Suprapubic skin (tissue), 4 donors: Measurements from ENCODE around the gene TMEM207. TPM values are rescaled to one million over a fixed set of nuclear protein-coding genes. Genes with fewer than 3 reads are reported as not detected.

Experiments used
- DNase-seq, 2 donors: peaks; one replicate each; pipeline ENCODE4 v3.0.0-alpha.2; 2019; ENCODE audit warnings: low spot score in 2 of 2
- H3K27ac ChIP-seq: fragments of 200-600 bp; sonication (generic); one replicate; pipeline ENCODE4 v1.5.1; 2019
- H3K27me3 ChIP-seq: fragments of 200-600 bp; sonication (generic); one replicate; pipeline ENCODE4 v1.5.1; 2019
- H3K36me3 ChIP-seq: fragments of 200-600 bp; sonication (generic); one replicate; pipeline ENCODE4 v1.5.1; 2019
- H3K4me1 ChIP-seq: fragments of 200-600 bp; sonication (generic); one replicate; pipeline ENCODE4 v1.5.1; 2019
- H3K4me3 ChIP-seq: fragments of 200-600 bp; sonication (generic); one replicate; pipeline ENCODE4 v1.5.1; 2019; ENCODE audit warnings: mild to moderate bottlenecking
- H3K9me3 ChIP-seq: fragments of 200-600 bp; sonication (generic); one replicate; pipeline ENCODE4 v1.5.1; 2019
- CTCF ChIP-seq, 2 donors: fragments of 200-600 bp in 1 of 2; fragments of 450-650 bp in 1 of 2; sonication (generic) in 1 of 2; IDR thresholded peaks; one replicate each; pipeline ENCODE4 v1.5.1; 2016 to 2019; ENCODE audit warnings: antibody characterized with exemption in 2 of 2, mild to moderate bottlenecking in 1 of 2, moderate library complexity in 1 of 2
- EP300 ChIP-seq: sonication (generic); formaldehyde crosslinking; IDR thresholded peaks from one replicate; pipeline ENCODE4 v1.6.1; 2017; ENCODE audit warnings: antibody characterized with exemption
- POLR2A ChIP-seq, 2 donors: fragments of 450-650 bp; IDR thresholded peaks; one replicate each; pipeline ENCODE4 v1.6.1; 2017; ENCODE audit warnings: antibody characterized with exemption in 2 of 2, mild to moderate bottlenecking in 2 of 2, moderate library complexity in 2 of 2
- POLR2AphosphoS5 ChIP-seq, 3 donors: sonication (generic); formaldehyde crosslinking; IDR thresholded peaks; one replicate each; pipeline ENCODE4 v1.6.1; 2017; ENCODE audit warnings: antibody characterized with exemption in 3 of 3
- WGBS: methylation state at CpG from one replicate; pipeline ENCODE4 v1.1.5; 2018; 5-methylcytosine and 5-hydroxymethylcytosine counted together
- total RNA-seq, 4 donors: library from RNA; depleted of rRNA; stranded (reverse); fragments of >200 nt; gene quantifications; one replicate each; pipeline ENCODE4 v1.1.0, GENCODE V29; 2016

TMEM207 gene
- total RNA-seq, 4 donors from 2014 or later, result not detected

DNA sequence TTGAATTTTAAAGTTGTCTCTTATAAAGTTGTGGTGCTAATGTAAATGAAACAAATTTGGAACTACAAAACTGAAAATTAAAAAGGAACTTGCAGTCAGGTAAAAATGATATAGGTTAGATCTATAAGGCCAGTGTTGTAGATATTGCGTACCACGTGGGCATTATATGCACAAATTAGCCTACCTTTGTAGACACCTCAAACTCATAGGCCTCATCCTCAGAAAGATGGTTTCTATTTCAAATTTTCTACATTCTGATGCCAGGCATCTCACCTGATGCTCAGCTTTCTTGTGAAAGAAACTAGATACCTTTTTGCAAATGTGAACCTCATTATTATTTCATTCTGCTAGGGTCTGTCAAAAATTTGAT is 25.6 kb downstream of the TMEM207 start:
- DNase-seq, result no peak
- no peak overlapping the region for H3K4me3 ChIP-seq
- H3K36me3 ChIP-seq, result no peaks in the 10 kb centered on the region
- TF ChIP-seq CTCF (IDR thresholded peaks at IDR 0.05), result no peak
- no peak for TF ChIP-seq EP300
- TF ChIP-seq POLR2A (IDR thresholded peaks at IDR 0.05), result no peak
- TF ChIP-seq POLR2AphosphoS5 (IDR thresholded peaks at IDR 0.05), result no peak
- H3K27me3 ChIP-seq, result no peaks in the 10 kb centered on the region
- no peaks in the 10 kb centered on the region for H3K9me3 ChIP-seq
- 52% methylated on average over 2 of the region's 2 CpGs for WGBS
- no peak overlapping the region for H3K27ac ChIP-seq
- H3K4me1 ChIP-seq, result no peaks in the 10 kb centered on the region

GRCh38 chr3:190414297-190414696 is 35.4 kb downstream of the TMEM207 start:
- no peaks in the 10 kb centered on the region for H3K27me3 ChIP-seq
- no peaks in the 10 kb centered on the region for H3K9me3 ChIP-seq
- WGBS, result 73% methylated on average over 3 of the region's 3 CpGs
- no peak overlapping the region for H3K4me3 ChIP-seq
- H3K4me1 ChIP-seq, result no peaks in the 10 kb centered on the region
- H3K36me3 ChIP-seq, result no peaks in the 10 kb centered on the region
- no peak overlapping the region for H3K27ac ChIP-seq
- no peak for TF ChIP-seq CTCF (IDR thresholded peaks at IDR 0.05)
- no peak for TF ChIP-seq POLR2A (IDR thresholded peaks at IDR 0.05)
- no peak for TF ChIP-seq POLR2AphosphoS5 (IDR thresholded peaks at IDR 0.05)
- no peak for TF ChIP-seq EP300
- no peak for DNase-seq

DNA sequence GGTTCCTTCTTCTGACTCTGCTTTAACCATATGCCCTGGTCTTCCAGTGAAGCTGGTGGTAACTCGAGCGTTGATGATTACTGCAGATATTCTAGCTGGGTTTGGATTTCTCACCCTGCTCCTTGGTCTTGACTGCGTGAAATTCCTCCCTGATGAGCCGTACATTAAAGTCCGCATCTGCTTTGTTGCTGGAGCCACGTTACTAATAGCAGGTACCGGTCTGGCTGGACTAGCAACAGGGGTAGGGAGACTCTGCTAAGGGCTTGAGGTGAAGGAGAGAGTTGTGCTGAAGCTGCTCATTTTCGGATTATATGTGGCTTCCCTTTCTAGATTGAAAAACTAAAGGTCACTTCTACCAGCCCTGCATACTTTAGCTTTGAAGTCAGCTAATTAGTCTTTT is 45.0 kb downstream of the TMEM207 start:
- WGBS, result 89% methylated on average over 8 of the region's 8 CpGs
- H3K36me3 ChIP-seq, result no peaks in the 10 kb centered on the region
- no peak overlapping the region for H3K4me3 ChIP-seq
- no peak for DNase-seq
- no peak overlapping the region for H3K27ac ChIP-seq
- H3K4me1 ChIP-seq, result no peaks in the 10 kb centered on the region
- no peaks in the 10 kb centered on the region for H3K9me3 ChIP-seq
- no peaks in the 10 kb centered on the region for H3K27me3 ChIP-seq
- TF ChIP-seq CTCF (IDR thresholded peaks at IDR 0.05) (no peak), POLR2A (IDR thresholded peaks at IDR 0.05) (no peak), EP300 (no peak), POLR2AphosphoS5 (IDR thresholded peaks at IDR 0.05) (no peak)

DNA sequence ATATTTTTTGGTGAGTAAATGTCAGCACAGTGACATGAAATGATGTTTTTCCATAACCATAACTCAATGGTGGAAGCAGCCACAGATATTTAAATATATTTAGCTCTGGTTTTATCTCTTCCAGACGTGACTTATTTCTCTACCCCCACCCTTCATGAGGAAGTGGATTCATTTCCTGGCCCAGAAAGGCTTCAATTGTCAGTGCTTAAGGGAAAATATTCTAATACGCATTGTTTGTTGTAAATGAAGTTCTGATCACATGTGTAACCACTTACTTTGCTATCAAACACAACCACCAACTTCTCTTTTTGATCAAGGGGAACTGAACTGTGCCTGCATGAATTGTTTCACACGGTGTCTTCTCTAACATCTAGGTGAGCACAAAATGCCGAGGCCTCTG is 47.7 kb downstream of the TMEM207 start:
- DNase-seq, result no peak
- Histone ChIP-seq H3K36me3 (no peaks in the 10 kb centered on the region), H3K4me1 (no peaks in the 10 kb centered on the region), H3K9me3 (no peaks in the 10 kb centered on the region), H3K27me3 (no peaks in the 10 kb centered on the region), H3K27ac (no peak overlapping the region), H3K4me3 (no peak overlapping the region)
- TF ChIP-seq POLR2AphosphoS5 (IDR thresholded peaks at IDR 0.05), result no peak
- TF ChIP-seq CTCF (IDR thresholded peaks at IDR 0.05), result no peak
- no peak for TF ChIP-seq POLR2A (IDR thresholded peaks at IDR 0.05)
- TF ChIP-seq EP300, result no peak
- WGBS, result 49% methylated on average over 4 of the region's 4 CpGs

DNA sequence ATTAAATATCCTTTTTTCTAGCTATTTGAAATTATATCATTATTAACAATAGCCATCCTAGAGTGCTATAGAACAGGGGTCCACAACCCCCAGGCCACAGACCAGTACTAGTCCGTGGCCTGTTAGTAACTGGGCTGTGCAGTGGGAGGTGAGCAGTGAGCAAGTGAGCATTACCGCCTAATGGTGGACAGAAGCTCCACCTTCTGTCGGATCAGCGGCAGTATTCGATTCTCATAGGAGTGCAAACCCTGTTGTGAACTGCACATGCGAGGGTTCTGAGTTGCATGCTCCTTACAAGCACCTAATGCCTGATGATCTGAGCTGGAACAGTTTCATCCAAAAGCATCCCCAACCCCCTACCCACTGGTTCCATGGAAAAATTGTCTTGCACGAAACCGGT is 50.0 kb downstream of the TMEM207 start:
- no peak for DNase-seq
- WGBS, result 94% methylated on average over 8 of the region's 8 CpGs

More for the DNA sequence above, 50.0 kb downstream of the TMEM207 start:
- H3K4me1 ChIP-seq, result no peaks in the 10 kb centered on the region
- H3K4me3 ChIP-seq, result no peak overlapping the region
- H3K9me3 ChIP-seq, result no peaks in the 10 kb centered on the region
- no peaks in the 10 kb centered on the region for H3K36me3 ChIP-seq
- H3K27me3 ChIP-seq, result no peaks in the 10 kb centered on the region
- H3K27ac ChIP-seq, result no peak overlapping the region
- TF ChIP-seq EP300, result no peak
- TF ChIP-seq POLR2A (IDR thresholded peaks at IDR 0.05), result no peak
- TF ChIP-seq CTCF (IDR thresholded peaks at IDR 0.05), result no peak
- TF ChIP-seq POLR2AphosphoS5 (IDR thresholded peaks at IDR 0.05), result no peak
